ENCODE results near the gene ZNF436. TPM values are rescaled to one million over a fixed set of nuclear protein-coding genes. Genes with fewer than 3 reads are reported as not detected.

The ZNF436 gene
- total and polyA plus RNA-seq, 2 of the 13 experiments (the other 11 are each of a cell fraction or from before 2014, with no cell fraction given) = 4.3 to 9.9 TPM

DNA sequence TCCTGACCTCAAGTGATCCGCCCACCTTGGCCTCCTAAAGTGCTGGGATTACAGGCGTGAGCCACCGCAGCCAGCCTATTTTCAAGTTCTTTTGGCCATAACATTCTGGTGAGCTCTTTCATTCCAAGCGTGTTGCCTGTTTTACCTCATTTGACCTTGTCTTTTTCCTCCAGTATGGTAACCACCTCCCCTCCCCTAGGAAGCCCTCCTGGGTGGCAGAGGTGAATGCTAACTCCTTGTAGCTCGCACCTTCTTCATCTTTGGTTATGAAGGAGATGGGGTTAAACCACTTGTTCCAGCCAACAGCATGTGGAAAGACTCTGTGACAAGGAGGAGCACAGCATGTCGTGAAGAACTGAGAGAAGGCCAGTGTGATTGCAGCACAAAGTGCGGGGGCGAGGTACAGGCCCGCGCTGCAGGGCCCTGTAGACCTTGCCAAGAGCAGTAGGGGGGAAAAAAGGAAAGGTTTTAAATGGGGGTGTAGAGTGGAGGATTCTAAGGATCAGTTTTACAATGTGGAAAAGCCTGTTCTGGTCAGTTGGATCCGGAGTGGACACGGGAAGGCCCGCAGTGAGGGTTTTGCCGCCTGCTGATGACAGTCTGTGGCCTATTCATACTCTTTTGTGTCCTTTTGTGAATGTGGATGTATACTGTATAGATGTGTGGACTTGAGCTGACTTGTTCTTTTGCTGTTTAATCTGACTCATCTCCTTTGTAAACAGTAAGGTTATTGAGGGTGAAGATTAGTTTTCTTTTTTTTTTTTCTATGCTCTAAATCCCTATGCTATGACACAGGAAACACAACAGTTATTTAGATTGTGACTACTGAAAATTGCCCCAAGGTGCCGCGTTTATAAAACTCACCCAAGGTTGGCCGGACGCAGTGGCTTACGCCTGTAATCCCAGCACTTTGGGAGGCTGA lies 7.5 kb upstream of the ZNF436 start (continued):
- TF ChIP-seq, protein P1, sequence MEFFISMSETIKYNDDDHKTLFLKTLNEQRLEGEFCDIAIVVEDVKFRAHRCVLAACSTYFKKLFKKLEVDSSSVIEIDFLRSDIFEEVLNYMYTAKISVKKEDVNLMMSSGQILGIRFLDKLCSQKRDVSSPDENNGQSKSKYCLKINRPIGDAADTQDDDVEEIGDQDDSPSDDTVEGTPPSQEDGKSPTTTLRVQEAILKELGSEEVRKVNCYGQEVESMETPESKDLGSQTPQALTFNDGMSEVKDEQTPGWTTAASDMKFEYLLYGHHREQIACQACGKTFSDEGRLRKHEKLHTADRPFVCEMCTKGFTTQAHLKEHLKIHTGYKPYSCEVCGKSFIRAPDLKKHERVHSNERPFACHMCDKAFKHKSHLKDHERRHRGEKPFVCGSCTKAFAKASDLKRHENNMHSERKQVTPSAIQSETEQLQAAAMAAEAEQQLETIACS (CRISPR knock-in tag; IDR thresholded peaks at IDR 0.05) = no peak
- peak; percentile 50 for TF ChIP-seq THAP11 (CRISPR knock-in tag; IDR thresholded peaks at IDR 0.05)
- no peak for TF ChIP-seq ZNF746 (CRISPR knock-in tag; IDR thresholded peaks at IDR 0.05)
- TF ChIP-seq, protein P2, sequence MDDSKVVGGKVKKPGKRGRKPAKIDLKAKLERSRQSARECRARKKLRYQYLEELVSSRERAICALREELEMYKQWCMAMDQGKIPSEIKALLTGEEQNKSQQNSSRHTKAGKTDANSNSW (CRISPR knock-in tag; IDR thresholded peaks at IDR 0.05; ENCODE audit: borderline replicate concordance) = no peak
- no peak for TF ChIP-seq CBX1 (IDR thresholded peaks at IDR 0.05; ENCODE audit: low read depth)
- no peak for TF ChIP-seq FOXJ3 (CRISPR knock-in tag; IDR thresholded peaks at IDR 0.05; ENCODE audit: borderline replicate concordance)
- TF ChIP-seq GATA4 (IDR thresholded peaks at IDR 0.05; ENCODE audit: borderline replicate concordance, low read depth) = no peak
- TF ChIP-seq MTF1 (CRISPR knock-in tag; IDR thresholded peaks at IDR 0.05) = no peak
- 0 out of 2 replicates have a peak, but pooled peaks have one; percentile 36 for TF ChIP-seq POLR2AphosphoS2 (IDR thresholded peaks at IDR 0.05; ENCODE audit: low read depth, low read length)
- TF ChIP-seq, protein P3, sequence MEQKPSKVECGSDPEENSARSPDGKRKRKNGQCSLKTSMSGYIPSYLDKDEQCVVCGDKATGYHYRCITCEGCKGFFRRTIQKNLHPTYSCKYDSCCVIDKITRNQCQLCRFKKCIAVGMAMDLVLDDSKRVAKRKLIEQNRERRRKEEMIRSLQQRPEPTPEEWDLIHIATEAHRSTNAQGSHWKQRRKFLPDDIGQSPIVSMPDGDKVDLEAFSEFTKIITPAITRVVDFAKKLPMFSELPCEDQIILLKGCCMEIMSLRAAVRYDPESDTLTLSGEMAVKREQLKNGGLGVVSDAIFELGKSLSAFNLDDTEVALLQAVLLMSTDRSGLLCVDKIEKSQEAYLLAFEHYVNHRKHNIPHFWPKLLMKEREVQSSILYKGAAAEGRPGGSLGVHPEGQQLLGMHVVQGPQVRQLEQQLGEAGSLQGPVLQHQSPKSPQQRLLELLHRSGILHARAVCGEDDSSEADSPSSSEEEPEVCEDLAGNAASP (CRISPR knock-in tag; IDR thresholded peaks at IDR 0.05; ENCODE audit: borderline replicate concordance) = peak; percentile 94
- no peak for TF ChIP-seq ZNF768 (CRISPR knock-in tag; IDR thresholded peaks at IDR 0.05)
- TF ChIP-seq ARNT2 (CRISPR knock-in tag; IDR thresholded peaks at IDR 0.05; ENCODE audit: low read depth) = no peak
- TF ChIP-seq ZNF598 (CRISPR knock-in tag; IDR thresholded peaks at IDR 0.05; ENCODE audit: borderline replicate concordance) = no peak
- no peak for TF ChIP-seq ZNF484 (CRISPR knock-in tag; IDR thresholded peaks at IDR 0.05; ENCODE audit: borderline replicate concordance, low read depth)
- TF ChIP-seq, protein P4, sequence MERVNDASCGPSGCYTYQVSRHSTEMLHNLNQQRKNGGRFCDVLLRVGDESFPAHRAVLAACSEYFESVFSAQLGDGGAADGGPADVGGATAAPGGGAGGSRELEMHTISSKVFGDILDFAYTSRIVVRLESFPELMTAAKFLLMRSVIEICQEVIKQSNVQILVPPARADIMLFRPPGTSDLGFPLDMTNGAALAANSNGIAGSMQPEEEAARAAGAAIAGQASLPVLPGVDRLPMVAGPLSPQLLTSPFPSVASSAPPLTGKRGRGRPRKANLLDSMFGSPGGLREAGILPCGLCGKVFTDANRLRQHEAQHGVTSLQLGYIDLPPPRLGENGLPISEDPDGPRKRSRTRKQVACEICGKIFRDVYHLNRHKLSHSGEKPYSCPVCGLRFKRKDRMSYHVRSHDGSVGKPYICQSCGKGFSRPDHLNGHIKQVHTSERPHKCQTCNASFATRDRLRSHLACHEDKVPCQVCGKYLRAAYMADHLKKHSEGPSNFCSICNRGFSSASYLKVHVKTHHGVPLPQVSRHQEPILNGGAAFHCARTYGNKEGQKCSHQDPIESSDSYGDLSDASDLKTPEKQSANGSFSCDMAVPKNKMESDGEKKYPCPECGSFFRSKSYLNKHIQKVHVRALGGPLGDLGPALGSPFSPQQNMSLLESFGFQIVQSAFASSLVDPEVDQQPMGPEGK (CRISPR knock-in tag; IDR thresholded peaks at IDR 0.05) = peak; percentile 36; the same call in 1 of the 2 replicates
- no peak for TF ChIP-seq ZBTB20 (CRISPR knock-in tag; IDR thresholded peaks at IDR 0.05; ENCODE audit: borderline replicate concordance, low read depth)
- TF ChIP-seq, protein P5, sequence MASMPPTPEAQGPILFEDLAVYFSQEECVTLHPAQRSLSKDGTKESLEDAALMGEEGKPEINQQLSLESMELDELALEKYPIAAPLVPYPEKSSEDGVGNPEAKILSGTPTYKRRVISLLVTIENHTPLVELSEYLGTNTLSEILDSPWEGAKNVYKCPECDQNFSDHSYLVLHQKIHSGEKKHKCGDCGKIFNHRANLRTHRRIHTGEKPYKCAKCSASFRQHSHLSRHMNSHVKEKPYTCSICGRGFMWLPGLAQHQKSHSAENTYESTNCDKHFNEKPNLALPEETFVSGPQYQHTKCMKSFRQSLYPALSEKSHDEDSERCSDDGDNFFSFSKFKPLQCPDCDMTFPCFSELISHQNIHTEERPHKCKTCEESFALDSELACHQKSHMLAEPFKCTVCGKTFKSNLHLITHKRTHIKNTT (CRISPR knock-in tag; IDR thresholded peaks at IDR 0.05) = no peak
- TF ChIP-seq, protein P6, sequence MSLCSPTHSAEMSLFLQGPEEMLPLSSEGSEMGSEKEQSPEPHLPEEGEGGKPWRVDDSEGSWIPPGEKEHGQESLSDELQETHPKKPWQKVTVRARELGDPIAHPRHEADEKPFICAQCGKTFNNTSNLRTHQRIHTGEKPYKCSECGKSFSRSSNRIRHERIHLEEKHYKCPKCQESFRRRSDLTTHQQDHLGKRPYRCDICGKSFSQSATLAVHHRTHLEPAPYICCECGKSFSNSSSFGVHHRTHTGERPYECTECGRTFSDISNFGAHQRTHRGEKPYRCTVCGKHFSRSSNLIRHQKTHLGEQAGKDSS (CRISPR knock-in tag; IDR thresholded peaks at IDR 0.05; ENCODE audit: borderline replicate concordance, low read depth) = no peak
- no peak for TF ChIP-seq ARNTL (CRISPR knock-in tag; IDR thresholded peaks at IDR 0.05)
- TF ChIP-seq RELA (CRISPR knock-in tag; IDR thresholded peaks at IDR 0.05) = no peak
- TF ChIP-seq, protein P7, sequence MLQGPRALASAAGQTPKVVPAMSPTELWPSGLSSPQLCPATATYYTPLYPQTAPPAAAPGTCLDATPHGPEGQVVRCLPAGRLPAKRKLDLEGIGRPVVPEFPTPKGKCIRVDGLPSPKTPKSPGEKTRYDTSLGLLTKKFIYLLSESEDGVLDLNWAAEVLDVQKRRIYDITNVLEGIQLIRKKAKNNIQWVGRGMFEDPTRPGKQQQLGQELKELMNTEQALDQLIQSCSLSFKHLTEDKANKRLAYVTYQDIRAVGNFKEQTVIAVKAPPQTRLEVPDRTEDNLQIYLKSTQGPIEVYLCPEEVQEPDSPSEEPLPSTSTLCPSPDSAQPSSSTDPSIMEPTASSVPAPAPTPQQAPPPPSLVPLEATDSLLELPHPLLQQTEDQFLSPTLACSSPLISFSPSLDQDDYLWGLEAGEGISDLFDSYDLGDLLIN (CRISPR knock-in tag; IDR thresholded peaks at IDR 0.05; ENCODE audit: borderline replicate concordance) = no peak

Data from HepG2 (cell line).